Testis (tissue), 3 donors: ENCODE measurements around the gene PCDHB2. TPM values are rescaled to one million over a fixed set of nuclear protein-coding genes. Genes with fewer than 3 reads are reported as not detected.
A peak's percentile ranks its signal among the peaks of the same experiment; 100 is the strongest.
"Not testable (repeated sequence)": the region's sequence is repeated elsewhere in the genome, so short reads cannot be mapped to it uniquely, and the experiment has no call there.

Source experiments
- DNase-seq: peaks from one replicate; pipeline ENCODE4 v3.0.0-alpha.2; 2019
- H3K27ac ChIP-seq, 2 donors: fragments of 200-600 bp; sonication (generic); one replicate each; pipeline ENCODE4 v1.5.1; 2019
- H3K27me3 ChIP-seq: fragments of 200-600 bp; sonication (generic); one replicate; pipeline ENCODE4 v1.5.1; 2019
- H3K36me3 ChIP-seq: fragments of 200-600 bp; sonication (generic); one replicate; pipeline ENCODE4 v1.5.1; 2017; ENCODE audit warnings: low read depth; ENCODE audit errors: missing control alignments
- H3K4me1 ChIP-seq: fragments of 200-600 bp; sonication (generic); one replicate; pipeline ENCODE4 v1.5.1; 2019
- H3K4me3 ChIP-seq, 2 donors: fragments of 200-600 bp; sonication (generic); one replicate each; pipeline ENCODE4 v1.5.1; 2017 to 2019
- H3K9me3 ChIP-seq: fragments of 200-600 bp; sonication (generic); one replicate; pipeline ENCODE4 v1.5.1; 2017
- POLR2A ChIP-seq: fragments of 450-650 bp; IDR thresholded peaks from one replicate; pipeline ENCODE4 v1.6.1; 2017; ENCODE audit warnings: antibody characterized with exemption, mild to moderate bottlenecking, moderate library complexity
- WGBS, 2 donors: methylation state at CpG; one replicate each; pipeline ENCODE4 v1.1.5; 2018; 5-methylcytosine and 5-hydroxymethylcytosine counted together
- intact Hi-C: fragments of 100-400 bp; cut with DNase I; formaldehyde crosslinking; loops from one replicate; pipeline ENCODE4 v1.15.1; 2023; ENCODE audit warnings: low total_unique reads
- polyA plus RNA-seq: library from polyadenylated mRNA; stranded (reverse); fragments of 350-450 nt; fragmentation: Illumina TruSeq; extraction: RNeasy Lipid Tissue Mini Kit (QIAGEN cat#74804); gene quantifications from one replicate; pipeline ENCODE4 v1.2.3, GENCODE V29; 2014; ENCODE audit warnings: low read depth, low replicate concordance; ENCODE audit not compliant: insufficient read depth
- total RNA-seq, 2 donors: library from RNA; depleted of rRNA; stranded (reverse); fragments of >200 nt; gene quantifications; one replicate each; pipeline ENCODE4 v1.2.3, GENCODE V29; 2016
- TF ChIP-seq, protein P1 (sequence below), 3 experiments: fragments of 450-650 bp in 2 of 3; fragments of 200-600 bp in 1 of 3; sonication (generic) in 1 of 3; IDR thresholded peaks; one replicate each; pipeline ENCODE4 v1.5.1; 2016 to 2019; ENCODE audit warnings: antibody characterized with exemption in 3 of 3, mild to moderate bottlenecking in 2 of 3, moderate library complexity in 1 of 3

The PCDHB2 gene
- total and polyA plus RNA-seq, 3 donors from 2014 or later = 6.6 to 12.1 (median 10.2) TPM

DNA sequence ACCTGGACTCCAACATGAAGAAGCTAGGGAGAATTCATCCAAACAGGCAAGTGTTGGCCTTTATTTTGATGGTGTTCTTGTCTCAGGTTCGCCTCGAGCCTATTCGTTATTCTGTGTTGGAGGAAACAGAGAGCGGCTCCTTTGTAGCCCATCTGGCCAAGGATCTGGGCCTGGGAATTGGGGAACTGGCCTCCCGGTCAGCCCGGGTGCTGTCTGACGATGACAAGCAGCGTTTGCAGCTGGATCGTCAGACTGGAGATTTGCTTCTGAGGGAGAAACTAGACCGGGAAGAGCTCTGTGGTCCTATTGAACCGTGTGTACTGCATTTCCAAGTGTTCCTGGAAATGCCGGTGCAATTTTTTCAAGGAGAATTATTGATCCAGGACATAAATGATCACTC lies 27.6 kb downstream of the PCDHB2 start:
- intact Hi-C loops = no loop called here
- H3K9me3 ChIP-seq = no peaks in the 10 kb centered on the region

DNA sequence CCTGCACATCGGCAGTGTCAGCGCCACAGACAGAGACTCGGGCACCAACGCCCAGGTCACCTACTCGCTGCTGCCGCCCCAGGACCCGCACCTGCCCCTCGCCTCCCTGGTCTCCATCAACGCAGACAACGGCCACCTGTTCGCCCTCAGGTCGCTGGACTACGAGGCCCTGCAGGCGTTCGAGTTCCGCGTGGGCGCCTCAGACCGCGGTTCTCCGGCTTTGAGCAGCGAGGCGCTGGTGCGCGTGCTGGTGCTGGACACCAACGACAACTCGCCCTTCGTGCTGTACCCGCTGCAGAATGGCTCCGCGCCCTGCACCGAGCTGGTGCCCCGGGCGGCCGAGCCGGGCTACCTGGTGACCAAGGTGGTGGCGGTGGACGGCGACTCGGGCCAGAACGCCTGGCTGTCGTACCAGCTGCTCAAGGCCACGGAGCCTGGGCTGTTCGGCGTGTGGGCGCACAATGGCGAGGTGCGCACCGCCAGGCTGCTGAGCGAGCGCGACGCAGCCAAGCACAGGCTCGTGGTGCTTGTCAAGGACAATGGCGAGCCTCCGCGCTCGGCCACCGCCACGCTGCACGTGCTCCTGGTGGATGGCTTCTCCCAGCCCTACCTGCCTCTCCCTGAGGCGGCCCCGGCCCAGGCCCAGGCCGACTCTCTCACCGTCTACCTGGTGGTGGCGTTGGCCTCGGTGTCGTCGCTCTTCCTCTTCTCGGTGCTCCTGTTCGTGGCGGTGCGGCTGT lies 29.2 kb downstream of the PCDHB2 start:
- H3K9me3 ChIP-seq, H3K27ac ChIP-seq, H3K4me3 ChIP-seq, H3K36me3 ChIP-seq, DNase-seq, H3K4me1 ChIP-seq, H3K27me3 ChIP-seq, intact Hi-C loops: not testable (repeated sequence)
- 14 to 25% methylated on average over 16 to 21 of the region's 73 CpGs for WGBS, 2 donors

More for the DNA sequence above, 27.6 kb downstream of the PCDHB2 start:
- 22 to 37% methylated on average over 12 of the region's 12 CpGs for WGBS, 2 donors
- peak overlapping the region; percentile 6 to 40 for H3K4me3 ChIP-seq
- H3K27ac ChIP-seq = no peak overlapping the region
- no peak for TF ChIP-seq POLR2A
- TF ChIP-seq, protein P1, sequence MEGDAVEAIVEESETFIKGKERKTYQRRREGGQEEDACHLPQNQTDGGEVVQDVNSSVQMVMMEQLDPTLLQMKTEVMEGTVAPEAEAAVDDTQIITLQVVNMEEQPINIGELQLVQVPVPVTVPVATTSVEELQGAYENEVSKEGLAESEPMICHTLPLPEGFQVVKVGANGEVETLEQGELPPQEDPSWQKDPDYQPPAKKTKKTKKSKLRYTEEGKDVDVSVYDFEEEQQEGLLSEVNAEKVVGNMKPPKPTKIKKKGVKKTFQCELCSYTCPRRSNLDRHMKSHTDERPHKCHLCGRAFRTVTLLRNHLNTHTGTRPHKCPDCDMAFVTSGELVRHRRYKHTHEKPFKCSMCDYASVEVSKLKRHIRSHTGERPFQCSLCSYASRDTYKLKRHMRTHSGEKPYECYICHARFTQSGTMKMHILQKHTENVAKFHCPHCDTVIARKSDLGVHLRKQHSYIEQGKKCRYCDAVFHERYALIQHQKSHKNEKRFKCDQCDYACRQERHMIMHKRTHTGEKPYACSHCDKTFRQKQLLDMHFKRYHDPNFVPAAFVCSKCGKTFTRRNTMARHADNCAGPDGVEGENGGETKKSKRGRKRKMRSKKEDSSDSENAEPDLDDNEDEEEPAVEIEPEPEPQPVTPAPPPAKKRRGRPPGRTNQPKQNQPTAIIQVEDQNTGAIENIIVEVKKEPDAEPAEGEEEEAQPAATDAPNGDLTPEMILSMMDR (IDR thresholded peaks at IDR 0.05) = no peak
- H3K27me3 ChIP-seq = no peaks in the 10 kb centered on the region
- H3K36me3 ChIP-seq = no peaks in the 10 kb centered on the region
- DNase-seq = no peak
- H3K4me1 ChIP-seq = no peaks in the 10 kb centered on the region

DNA sequence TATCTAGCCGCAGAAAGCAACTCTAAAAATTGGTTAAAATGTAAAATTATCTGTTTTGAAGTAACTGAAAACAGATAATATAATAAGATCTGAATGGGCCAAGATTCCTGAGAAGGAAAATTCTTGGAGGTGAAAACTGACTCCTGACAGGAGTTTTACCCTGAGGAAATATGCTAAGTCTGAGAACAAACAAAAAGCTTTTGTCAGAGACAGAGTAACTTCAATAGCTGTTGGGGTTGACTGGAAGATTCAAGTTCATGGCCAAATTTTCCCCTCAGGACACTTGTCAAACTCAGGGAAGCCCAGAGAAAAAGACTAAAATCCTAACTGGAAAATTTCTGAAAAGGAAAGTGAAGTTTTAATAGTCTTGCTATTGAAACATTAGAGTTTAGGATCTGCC lies 32.9 kb downstream of the PCDHB2 start:
- TF ChIP-seq, protein P1 (IDR thresholded peaks at IDR 0.05) = no peak
- TF ChIP-seq POLR2A = no peak
- intact Hi-C loops = no loop called here
- no peak overlapping the region for H3K4me3 ChIP-seq
- H3K36me3 ChIP-seq = no peaks in the 10 kb centered on the region
- no peak for DNase-seq
- no peaks in the 10 kb centered on the region for H3K9me3 ChIP-seq
- H3K27me3 ChIP-seq = no peaks in the 10 kb centered on the region
- WGBS, 2 donors = 63 to 86% methylated on average over 1 of the region's 1 CpG
- H3K27ac ChIP-seq = no peak overlapping the region
- H3K4me1 ChIP-seq = no peaks in the 10 kb centered on the region

DNA sequence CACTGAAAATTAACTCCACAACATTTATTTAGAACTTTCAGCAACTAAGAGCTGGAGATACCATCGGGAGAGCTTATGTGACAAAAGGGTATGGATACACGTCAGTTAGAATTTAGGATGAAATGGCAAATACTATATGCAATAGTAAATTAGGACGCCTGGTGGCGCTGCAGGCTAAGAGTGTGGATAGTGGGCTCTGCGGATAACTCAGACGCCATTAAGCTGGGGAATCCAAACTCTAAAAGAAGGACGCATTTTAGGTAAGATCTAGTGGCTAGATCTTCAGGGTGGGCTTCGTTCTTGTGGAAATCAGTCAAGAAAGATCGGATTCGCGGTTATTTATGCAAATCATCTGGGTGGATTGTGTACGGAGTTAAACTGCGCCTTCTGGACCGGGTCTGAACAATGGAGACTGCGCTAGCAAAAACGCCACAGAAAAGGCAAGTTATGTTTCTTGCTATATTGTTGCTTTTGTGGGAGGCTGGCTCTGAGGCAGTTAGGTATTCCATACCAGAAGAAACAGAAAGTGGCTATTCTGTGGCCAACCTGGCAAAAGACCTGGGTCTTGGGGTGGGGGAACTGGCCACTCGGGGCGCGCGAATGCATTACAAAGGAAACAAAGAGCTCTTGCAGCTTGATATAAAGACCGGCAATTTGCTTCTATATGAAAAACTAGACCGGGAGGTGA lies 40.8 kb downstream of the PCDHB2 start, which contains the start of gene PCDHB5:
TSS of gene PCDHB5 (plus strand) at position 177 of the 688 bp plus-strand sequence. CDS start at position 406, 229 bp downstream.
- peak within 1 kb of the TSS in 1 of 2 donors; percentile 46 for H3K27ac ChIP-seq
- WGBS, 2 donors = 14% methylated on average over 22 of the region's 22 CpGs
- no peaks in the 10 kb centered on the region for H3K9me3 ChIP-seq
- peak; percentile 88 for DNase-seq
- no peaks in the 10 kb centered on the region for H3K27me3 ChIP-seq
- intact Hi-C loops = no loop called here
- H3K4me1 ChIP-seq = peaks cover 3% of the 10 kb centered on the region
- peak within 1 kb of the TSS; percentile 57 for H3K4me3 ChIP-seq
- TF ChIP-seq, protein P1 (IDR thresholded peaks at IDR 0.05) = peak; percentile 55 to 69 (median 65)
- no peak for TF ChIP-seq POLR2A
- H3K36me3 ChIP-seq = no peaks in the 10 kb centered on the region

DNA sequence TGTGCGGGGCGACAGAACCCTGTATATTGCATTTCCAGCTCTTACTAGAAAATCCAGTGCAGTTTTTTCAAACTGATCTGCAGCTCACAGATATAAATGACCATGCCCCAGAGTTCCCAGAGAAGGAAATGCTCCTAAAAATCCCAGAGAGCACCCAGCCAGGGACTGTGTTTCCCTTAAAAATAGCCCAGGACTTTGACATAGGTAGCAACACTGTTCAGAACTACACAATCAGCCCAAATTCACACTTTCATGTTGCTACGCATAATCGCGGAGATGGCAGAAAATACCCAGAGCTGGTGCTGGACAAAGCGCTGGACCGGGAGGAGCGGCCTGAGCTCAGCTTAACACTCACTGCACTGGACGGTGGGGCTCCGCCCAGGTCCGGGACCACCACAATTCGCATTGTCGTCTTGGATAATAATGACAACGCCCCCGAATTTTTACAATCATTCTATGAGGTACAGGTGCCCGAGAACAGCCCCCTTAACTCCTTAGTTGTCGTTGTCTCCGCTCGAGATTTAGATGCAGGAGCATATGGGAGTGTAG lies 41.4 kb downstream of the PCDHB2 start:
- no peak for DNase-seq
- TF ChIP-seq POLR2A = no peak
- TF ChIP-seq, protein P1 (IDR thresholded peaks at IDR 0.05) = no peak

DNA sequence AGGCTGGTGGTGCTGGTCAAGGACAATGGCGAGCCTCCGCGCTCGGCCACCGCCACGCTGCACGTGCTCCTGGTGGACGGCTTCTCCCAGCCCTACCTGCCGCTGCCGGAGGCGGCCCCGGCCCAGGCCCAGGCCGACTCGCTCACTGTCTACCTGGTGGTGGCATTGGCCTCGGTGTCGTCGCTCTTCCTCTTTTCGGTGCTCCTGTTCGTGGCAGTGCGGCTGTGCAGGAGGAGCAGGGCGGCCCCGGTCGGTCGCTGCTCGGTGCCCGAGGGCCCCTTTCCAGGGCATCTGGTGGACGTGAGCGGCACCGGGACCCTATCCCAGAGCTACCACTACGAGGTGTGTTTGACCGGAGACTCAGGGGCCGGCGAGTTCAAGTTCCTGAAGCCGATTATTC lies 42.9 kb downstream of the PCDHB2 start:
- intact Hi-C loops, H3K36me3 ChIP-seq, H3K4me1 ChIP-seq, H3K9me3 ChIP-seq, DNase-seq, H3K27ac ChIP-seq, H3K27me3 ChIP-seq: not testable (repeated sequence)
- H3K4me3 ChIP-seq = peak overlapping the region in 1 of 2 donors; percentile 57
- 39 to 49% methylated on average over 26 to 33 of the region's 34 CpGs for WGBS, 2 donors

More for the DNA sequence above, 41.4 kb downstream of the PCDHB2 start:
- 26 to 41% methylated on average over 19 of the region's 19 CpGs for WGBS, 2 donors
- H3K4me1 ChIP-seq = peaks cover 3% of the 10 kb centered on the region
- intact Hi-C loops = no loop called here
- peak overlapping the region; percentile 57 for H3K4me3 ChIP-seq
- H3K27ac ChIP-seq = no peak overlapping the region
- no peaks in the 10 kb centered on the region for H3K27me3 ChIP-seq
- no peaks in the 10 kb centered on the region for H3K9me3 ChIP-seq
- H3K36me3 ChIP-seq = no peaks in the 10 kb centered on the region
